DND-41 (cell line): Measurements from ENCODE around the gene CYTH4.

Experiments
- EZH2 ChIP-seq: IDR thresholded peaks from 3 replicates; pipeline ENCODE4 v1.6.1; 2012; ENCODE audit warnings: borderline replicate concordance, low read depth, mild to moderate bottlenecking, moderate library complexity, low read length, inconsistent platforms; ENCODE audit not compliant: severe bottlenecking
- TF ChIP-seq, protein P1 (sequence below): IDR thresholded peaks from 2 replicates; pipeline ENCODE4 v1.5.1; 2012; ENCODE audit warnings: borderline replicate concordance, low read length, moderate library complexity, mild to moderate bottlenecking; ENCODE audit not compliant: poor library complexity, severe bottlenecking; ENCODE audit errors: extremely low read depth

- TF ChIP-seq, protein P1, sequence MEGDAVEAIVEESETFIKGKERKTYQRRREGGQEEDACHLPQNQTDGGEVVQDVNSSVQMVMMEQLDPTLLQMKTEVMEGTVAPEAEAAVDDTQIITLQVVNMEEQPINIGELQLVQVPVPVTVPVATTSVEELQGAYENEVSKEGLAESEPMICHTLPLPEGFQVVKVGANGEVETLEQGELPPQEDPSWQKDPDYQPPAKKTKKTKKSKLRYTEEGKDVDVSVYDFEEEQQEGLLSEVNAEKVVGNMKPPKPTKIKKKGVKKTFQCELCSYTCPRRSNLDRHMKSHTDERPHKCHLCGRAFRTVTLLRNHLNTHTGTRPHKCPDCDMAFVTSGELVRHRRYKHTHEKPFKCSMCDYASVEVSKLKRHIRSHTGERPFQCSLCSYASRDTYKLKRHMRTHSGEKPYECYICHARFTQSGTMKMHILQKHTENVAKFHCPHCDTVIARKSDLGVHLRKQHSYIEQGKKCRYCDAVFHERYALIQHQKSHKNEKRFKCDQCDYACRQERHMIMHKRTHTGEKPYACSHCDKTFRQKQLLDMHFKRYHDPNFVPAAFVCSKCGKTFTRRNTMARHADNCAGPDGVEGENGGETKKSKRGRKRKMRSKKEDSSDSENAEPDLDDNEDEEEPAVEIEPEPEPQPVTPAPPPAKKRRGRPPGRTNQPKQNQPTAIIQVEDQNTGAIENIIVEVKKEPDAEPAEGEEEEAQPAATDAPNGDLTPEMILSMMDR = no peak
- TF ChIP-seq EZH2 = no peak
These were observed 12.2 kb upstream of the CYTH4 start for GRCh38 chr22:37269936-37270678.
